ENCODE measurements around the gene PLXNA2.

GRCh38 chr1:208038303-208038702 is 205.9 kb downstream of the PLXNA2 start:
- TF ChIP-seq POLR2A (IDR thresholded peaks at IDR 0.05) (no peak), CTCF (IDR thresholded peaks at IDR 0.05) (no peak)
